H9 (cell line): ENCODE results near the gene UBAC2. TPM values are rescaled to one million over a fixed set of nuclear protein-coding genes. Genes with fewer than 3 reads are reported as not detected.

Experiments
- DNase-seq: peaks from one replicate; pipeline ENCODE4 v3.0.0-alpha.2; 2017
- H2AFZ ChIP-seq: one replicate; pipeline ENCODE4 v1.6.1; 2013; ENCODE audit warnings: mild to moderate bottlenecking, low read length, control low read depth, moderate library complexity
- H2AK5ac ChIP-seq: 2 replicates; pipeline ENCODE4 v1.6.1; 2013; ENCODE audit warnings: low read length, control low read depth, mixed read lengths; ENCODE audit not compliant: insufficient read length
- H2BK120ac ChIP-seq: one replicate; pipeline ENCODE4 v1.6.1; 2013; ENCODE audit warnings: low read depth, mild to moderate bottlenecking, low read length, control low read depth, inconsistent platforms; ENCODE audit not compliant: poor library complexity, severe bottlenecking
- H2BK12ac ChIP-seq: 2 replicates; pipeline ENCODE4 v1.6.1; 2013; ENCODE audit warnings: low read length, control low read depth, mixed read lengths, low read depth; ENCODE audit not compliant: insufficient read length
- H2BK15ac ChIP-seq: 2 replicates; pipeline ENCODE4 v1.6.1; 2013; ENCODE audit warnings: low read depth, low read length, control low read depth
- H2BK20ac ChIP-seq: one replicate; pipeline ENCODE4 v1.6.1; 2013; ENCODE audit warnings: low read depth, mild to moderate bottlenecking, low read length, control low read depth, inconsistent platforms; ENCODE audit not compliant: poor library complexity, severe bottlenecking
- H2BK5ac ChIP-seq: 2 replicates; pipeline ENCODE4 v1.6.1; 2013; ENCODE audit warnings: low read length, control low read depth, mixed read lengths; ENCODE audit not compliant: insufficient read length
- H3K14ac ChIP-seq: 2 replicates; pipeline ENCODE4 v1.6.1; 2013; ENCODE audit warnings: low read length, control low read depth; ENCODE audit not compliant: insufficient read depth
- H3K18ac ChIP-seq: 2 replicates; pipeline ENCODE4 v1.6.1; 2013; ENCODE audit warnings: low read depth, mild to moderate bottlenecking, mixed read lengths, low read length, control low read depth; ENCODE audit not compliant: insufficient read length
- H3K23ac ChIP-seq: 2 replicates; pipeline ENCODE4 v1.6.1; 2013; ENCODE audit warnings: low read length, control low read depth, mixed read lengths, low read depth; ENCODE audit not compliant: insufficient read length
- H3K23me2 ChIP-seq: 2 replicates; pipeline ENCODE4 v1.6.1; 2013; ENCODE audit warnings: low read depth, mild to moderate bottlenecking, mixed read lengths, low read length, control low read depth; ENCODE audit not compliant: insufficient read length, poor library complexity, severe bottlenecking
- H3K27ac ChIP-seq: 2 replicates; pipeline ENCODE4 v1.5.1; 2013; ENCODE audit warnings: low read length, control low read depth, mixed read lengths, low read depth; ENCODE audit not compliant: insufficient read length
- H3K27me3 ChIP-seq: 2 replicates; pipeline ENCODE4 v1.6.1; 2013; ENCODE audit warnings: low read length, control low read depth, inconsistent platforms; ENCODE audit not compliant: insufficient read depth
- H3K4ac ChIP-seq: 2 replicates; pipeline ENCODE4 v1.6.1; 2013; ENCODE audit warnings: low read depth, mild to moderate bottlenecking, control low read depth, inconsistent platforms, low read length, moderate library complexity
- H3K4me1 ChIP-seq: 2 replicates; pipeline ENCODE4 v1.6.1; 2013; ENCODE audit warnings: low read length, control low read depth, inconsistent platforms; ENCODE audit not compliant: insufficient read depth
- H3K4me2 ChIP-seq: 2 replicates; pipeline ENCODE4 v1.6.1; 2013; ENCODE audit warnings: low read length, control low read depth, mixed read lengths; ENCODE audit not compliant: insufficient read length, insufficient read depth
- H3K56ac ChIP-seq: 2 replicates; pipeline ENCODE4 v1.6.1; 2013; ENCODE audit warnings: low read depth, mild to moderate bottlenecking, mixed read lengths, low read length, control low read depth; ENCODE audit not compliant: insufficient read length
- H3K79me1 ChIP-seq: 2 replicates; pipeline ENCODE4 v1.6.1; 2013; ENCODE audit warnings: low read depth, mild to moderate bottlenecking, moderate library complexity, low read length, control low read depth, inconsistent platforms; ENCODE audit not compliant: insufficient read depth, poor library complexity, severe bottlenecking
- H3K79me2 ChIP-seq: 2 replicates; pipeline ENCODE4 v1.6.1; 2013; ENCODE audit warnings: low read length, control low read depth, inconsistent platforms; ENCODE audit not compliant: insufficient read depth
- H3K9ac ChIP-seq: 2 replicates; pipeline ENCODE4 v1.6.1; 2013; ENCODE audit warnings: low read length, control low read depth, mixed read lengths; ENCODE audit not compliant: insufficient read length; ENCODE audit errors: extremely low read depth
- H3K9me3 ChIP-seq: one replicate; pipeline ENCODE4 v1.6.1; 2013; ENCODE audit warnings: low read depth, low read length, inconsistent platforms; ENCODE audit not compliant: control insufficient read depth
- H3T11ph ChIP-seq: one replicate; pipeline ENCODE4 v1.6.1; 2013; ENCODE audit warnings: mild to moderate bottlenecking, low read length, control low read depth, inconsistent platforms
- H4K20me1 ChIP-seq: one replicate; pipeline ENCODE4 v1.6.1; 2013; ENCODE audit not compliant: control insufficient read depth, insufficient read length, insufficient read depth
- H4K5ac ChIP-seq: 2 replicates; pipeline ENCODE4 v1.6.1; 2013; ENCODE audit warnings: low read depth, mild to moderate bottlenecking, mixed read lengths, low read length, control low read depth; ENCODE audit not compliant: insufficient read length
- H4K8ac ChIP-seq: replicated peaks from 2 replicates; pipeline ENCODE4 v1.6.1; 2013; ENCODE audit warnings: low read length, control low read depth, mixed read lengths, low read depth; ENCODE audit not compliant: insufficient read length
- H4K91ac ChIP-seq: 2 replicates; pipeline ENCODE4 v1.6.1; 2013; ENCODE audit warnings: low read depth, mild to moderate bottlenecking, moderate library complexity, mixed read lengths, low read length, control low read depth; ENCODE audit not compliant: insufficient read length
- H3K27ac Mint-ChIP-seq, 3 experiments: 2 replicates in 2 of 3; 3 replicates in 1 of 3; pipeline ENCODE4 v1.8.0; 2020 to 2021; ENCODE audit warnings: mixed read lengths in 3 of 3, mild to moderate bottlenecking in 1 of 3, moderate library complexity in 1 of 3
- H3K27me3 Mint-ChIP-seq: 2 replicates; pipeline ENCODE4 v1.8.0; 2021; ENCODE audit warnings: low read depth, mild to moderate bottlenecking, moderate library complexity, mixed read lengths
- H3K36me3 Mint-ChIP-seq, 3 experiments: 2 replicates in 2 of 3; 3 replicates in 1 of 3; pipeline ENCODE4 v1.8.0; 2020 to 2021; ENCODE audit warnings: low read depth in 3 of 3, mixed read lengths in 3 of 3; ENCODE audit not compliant: insufficient read depth in 1 of 3
- H3K4me1 Mint-ChIP-seq, 2 experiments: 2 replicates each; pipeline ENCODE4 v1.8.0; 2020; ENCODE audit warnings: mixed read lengths in 2 of 2
- H3K4me3 Mint-ChIP-seq, 2 experiments: 2 replicates in 1 of 2; 3 replicates in 1 of 2; pipeline ENCODE4 v1.8.0; 2020 to 2021; ENCODE audit warnings: mild to moderate bottlenecking in 2 of 2, mixed read lengths in 2 of 2, moderate library complexity in 1 of 2
- H3K9me3 Mint-ChIP-seq, 2 experiments: 2 replicates in 1 of 2; 3 replicates in 1 of 2; pipeline ENCODE4 v1.8.0; 2020; ENCODE audit warnings: mild to moderate bottlenecking in 2 of 2, mixed read lengths in 2 of 2, moderate library complexity in 1 of 2
- WGBS: extraction: QIAGEN DNeasy Blood & Tissue Kit; methylation state at CpG from one replicate; pipeline ENCODE4 v1.1.7; 2013; ENCODE audit warnings: missing lambda C conversion rate, low lambda C conversion rate, mixed read lengths; ENCODE audit not compliant: insufficient read length; ENCODE audit errors: extremely low coverage; 5-methylcytosine and 5-hydroxymethylcytosine counted together
- total RNA-seq: library from RNA; stranded (reverse); gene quantifications from 2 replicates; pipeline ENCODE4 v1.2.1, GENCODE V29; 2021
- TF ChIP-seq, protein P1 (sequence below): fragments of 200-600 bp; sonication (generic); conservative IDR thresholded peaks from 3 replicates; pipeline ENCODE4 v1.8.0; 2021; ENCODE audit warnings: antibody characterized with exemption, mild to moderate bottlenecking

The UBAC2 gene
- total RNA-seq, 1 experiment from 2014 or later, result 52.3 TPM

DNA sequence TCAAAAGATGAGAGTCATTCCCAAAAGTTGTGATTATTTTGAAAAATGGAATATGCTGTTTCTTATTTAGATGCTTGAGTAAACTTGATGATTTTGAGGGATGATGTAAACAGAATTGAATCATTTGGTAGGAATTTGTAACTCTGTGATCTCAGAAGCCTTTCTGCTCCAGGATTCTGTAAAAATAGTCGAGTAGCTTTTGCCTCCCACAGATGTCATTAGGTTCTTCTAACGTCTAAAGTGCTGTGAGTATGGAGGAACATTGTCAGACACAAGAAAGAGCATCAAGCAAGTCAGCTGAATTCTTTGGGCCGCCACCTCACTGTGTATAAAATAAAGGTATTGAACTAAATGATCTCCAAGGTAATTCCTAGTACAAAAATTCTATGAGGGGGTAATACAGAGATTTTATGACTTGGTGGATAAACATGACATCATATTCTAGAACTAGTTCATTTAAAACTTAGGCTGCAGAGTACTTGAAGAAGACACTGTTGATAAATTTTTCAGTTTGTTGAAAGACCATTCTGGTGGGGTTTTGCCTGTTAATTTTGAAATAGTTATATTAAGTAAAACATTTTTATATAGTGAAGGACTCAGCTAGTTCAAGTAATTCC, 107.9 kb downstream of the UBAC2 start:
- Histone ChIP-seq H2BK15ac (no peak overlapping the region), H4K5ac (no peak overlapping the region), H4K8ac (no peak overlapping the region), H3K79me2 (peaks cover 5% of the 10 kb centered on the region; the same call in 1 of the 2 replicates), H2BK5ac (no peak overlapping the region), H3K23me2 (no peaks in the 10 kb centered on the region), H3K9me3 (no peaks in the 10 kb centered on the region), H2AFZ (no peak overlapping the region), H4K20me1 (no peaks in the 10 kb centered on the region), H3K79me1 (no peaks in the 10 kb centered on the region), H2BK120ac (no peak overlapping the region), H2BK20ac (no peak overlapping the region), H3T11ph (no peak overlapping the region), H3K4me2 (no peak overlapping the region), H2BK12ac (no peak overlapping the region), H3K18ac (no peak overlapping the region), H4K91ac (no peak overlapping the region), H3K9ac (no peak overlapping the region), H3K27ac (no peak overlapping the region), H3K4ac (no peak overlapping the region), H3K14ac (no peak overlapping the region), H2AK5ac (no peak overlapping the region), H3K56ac (no peak overlapping the region), H3K23ac (no peak overlapping the region), H3K4me1 (no peaks in the 10 kb centered on the region; the same call in 1 of the 2 replicates), H3K27me3 (peaks cover 3% of the 10 kb centered on the region; the same call in 1 of the 2 replicates)
- no peak overlapping the region for H3K4me3 Mint-ChIP-seq
- peaks cover 25 to 29% of the 10 kb centered on the region in 2 experiments for H3K4me1 Mint-ChIP-seq
- no CpG with 5 or more reads among the region's 3 CpGs for WGBS
- TF ChIP-seq, protein P1, sequence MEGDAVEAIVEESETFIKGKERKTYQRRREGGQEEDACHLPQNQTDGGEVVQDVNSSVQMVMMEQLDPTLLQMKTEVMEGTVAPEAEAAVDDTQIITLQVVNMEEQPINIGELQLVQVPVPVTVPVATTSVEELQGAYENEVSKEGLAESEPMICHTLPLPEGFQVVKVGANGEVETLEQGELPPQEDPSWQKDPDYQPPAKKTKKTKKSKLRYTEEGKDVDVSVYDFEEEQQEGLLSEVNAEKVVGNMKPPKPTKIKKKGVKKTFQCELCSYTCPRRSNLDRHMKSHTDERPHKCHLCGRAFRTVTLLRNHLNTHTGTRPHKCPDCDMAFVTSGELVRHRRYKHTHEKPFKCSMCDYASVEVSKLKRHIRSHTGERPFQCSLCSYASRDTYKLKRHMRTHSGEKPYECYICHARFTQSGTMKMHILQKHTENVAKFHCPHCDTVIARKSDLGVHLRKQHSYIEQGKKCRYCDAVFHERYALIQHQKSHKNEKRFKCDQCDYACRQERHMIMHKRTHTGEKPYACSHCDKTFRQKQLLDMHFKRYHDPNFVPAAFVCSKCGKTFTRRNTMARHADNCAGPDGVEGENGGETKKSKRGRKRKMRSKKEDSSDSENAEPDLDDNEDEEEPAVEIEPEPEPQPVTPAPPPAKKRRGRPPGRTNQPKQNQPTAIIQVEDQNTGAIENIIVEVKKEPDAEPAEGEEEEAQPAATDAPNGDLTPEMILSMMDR, result no peak
- H3K27me3 Mint-ChIP-seq, result no peaks in the 10 kb centered on the region
- no peak overlapping the region for H3K27ac Mint-ChIP-seq
- no peak for DNase-seq
- H3K36me3 Mint-ChIP-seq, result peaks cover 5 to 7% (median 6%) of the 10 kb centered on the region in 3 experiments; a peak in 4 of 7 replicates
- H3K9me3 Mint-ChIP-seq, result no peaks in the 10 kb centered on the region
